ENCODE results near the gene VSTM1. TPM values are rescaled to one million over a fixed set of nuclear protein-coding genes. Genes with fewer than 3 reads are reported as not detected.

VSTM1 gene
- total RNA-seq, 6 donors from 2014 or later = 1.2 to 3.0 (median 1.7) TPM; not detected in 3

DNA sequence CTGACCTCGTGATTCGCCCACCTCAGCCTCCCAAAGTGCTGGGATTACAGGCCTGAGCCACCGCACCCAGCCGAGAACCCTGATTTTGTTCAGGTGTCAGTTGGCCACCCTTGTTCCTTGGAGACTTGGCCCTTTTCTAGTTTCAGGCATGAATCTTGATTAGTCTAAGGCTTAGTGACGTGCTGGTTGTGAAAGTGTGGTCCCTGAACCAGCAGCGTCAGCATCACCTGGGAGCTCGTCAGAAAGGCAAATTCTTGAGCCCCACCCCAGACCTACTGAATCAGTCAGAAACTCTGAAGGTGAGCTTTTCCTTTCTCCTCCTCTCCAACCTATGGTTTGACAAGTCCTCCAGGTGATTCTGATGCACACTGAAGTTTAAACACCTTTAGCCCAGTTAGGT, 37.0 kb downstream of the VSTM1 start:
- TF ChIP-seq, protein P1, sequence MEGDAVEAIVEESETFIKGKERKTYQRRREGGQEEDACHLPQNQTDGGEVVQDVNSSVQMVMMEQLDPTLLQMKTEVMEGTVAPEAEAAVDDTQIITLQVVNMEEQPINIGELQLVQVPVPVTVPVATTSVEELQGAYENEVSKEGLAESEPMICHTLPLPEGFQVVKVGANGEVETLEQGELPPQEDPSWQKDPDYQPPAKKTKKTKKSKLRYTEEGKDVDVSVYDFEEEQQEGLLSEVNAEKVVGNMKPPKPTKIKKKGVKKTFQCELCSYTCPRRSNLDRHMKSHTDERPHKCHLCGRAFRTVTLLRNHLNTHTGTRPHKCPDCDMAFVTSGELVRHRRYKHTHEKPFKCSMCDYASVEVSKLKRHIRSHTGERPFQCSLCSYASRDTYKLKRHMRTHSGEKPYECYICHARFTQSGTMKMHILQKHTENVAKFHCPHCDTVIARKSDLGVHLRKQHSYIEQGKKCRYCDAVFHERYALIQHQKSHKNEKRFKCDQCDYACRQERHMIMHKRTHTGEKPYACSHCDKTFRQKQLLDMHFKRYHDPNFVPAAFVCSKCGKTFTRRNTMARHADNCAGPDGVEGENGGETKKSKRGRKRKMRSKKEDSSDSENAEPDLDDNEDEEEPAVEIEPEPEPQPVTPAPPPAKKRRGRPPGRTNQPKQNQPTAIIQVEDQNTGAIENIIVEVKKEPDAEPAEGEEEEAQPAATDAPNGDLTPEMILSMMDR (IDR thresholded peaks at IDR 0.05) = no peak
- no peak for TF ChIP-seq POLR2AphosphoS5 (IDR thresholded peaks at IDR 0.05)
- TF ChIP-seq POLR2A (IDR thresholded peaks at IDR 0.05) = no peak
- TF ChIP-seq EP300 (IDR thresholded peaks at IDR 0.05) = no peak
- H3K4me1 ChIP-seq = peaks cover 0 to 13% (median 9%) of the 10 kb centered on the region in 4 donors
- H3K27me3 ChIP-seq = no peaks in the 10 kb centered on the region
- DNase-seq (no peak), ATAC-seq (ENCODE audit: low FRiP score in 2 of 2) (no peak)
- no peak overlapping the region for H3K4me3 ChIP-seq
- no peaks in the 10 kb centered on the region for H3K9me3 ChIP-seq
- no peak overlapping the region for H3K27ac ChIP-seq
- WGBS, 2 donors = 73 to 74% methylated on average over 7 of the region's 7 CpGs
- no peaks in the 10 kb centered on the region for H3K36me3 ChIP-seq

GRCh38 chr19:54024660-54025059, 39.0 kb downstream of the VSTM1 start:
- WGBS, 2 donors = 78 to 80% methylated on average over 8 to 9 of the region's 9 CpGs
- H3K4me3 ChIP-seq = no peak overlapping the region
- H3K36me3 ChIP-seq = no peaks in the 10 kb centered on the region
- no peak for DNase-seq
- H3K4me1 ChIP-seq = peaks cover 0 to 23% (median 13%) of the 10 kb centered on the region in 4 donors
- no peaks in the 10 kb centered on the region for H3K27me3 ChIP-seq
- no peak for ATAC-seq (ENCODE audit: low FRiP score in 2 of 2)
- no peaks in the 10 kb centered on the region for H3K9me3 ChIP-seq
- no peak overlapping the region for H3K27ac ChIP-seq
- TF ChIP-seq POLR2AphosphoS5 (IDR thresholded peaks at IDR 0.05) (no peak), POLR2A (IDR thresholded peaks at IDR 0.05) (no peak), EP300 (IDR thresholded peaks at IDR 0.05) (no peak)
- TF ChIP-seq, protein P1 (IDR thresholded peaks at IDR 0.05) = no peak

DNA sequence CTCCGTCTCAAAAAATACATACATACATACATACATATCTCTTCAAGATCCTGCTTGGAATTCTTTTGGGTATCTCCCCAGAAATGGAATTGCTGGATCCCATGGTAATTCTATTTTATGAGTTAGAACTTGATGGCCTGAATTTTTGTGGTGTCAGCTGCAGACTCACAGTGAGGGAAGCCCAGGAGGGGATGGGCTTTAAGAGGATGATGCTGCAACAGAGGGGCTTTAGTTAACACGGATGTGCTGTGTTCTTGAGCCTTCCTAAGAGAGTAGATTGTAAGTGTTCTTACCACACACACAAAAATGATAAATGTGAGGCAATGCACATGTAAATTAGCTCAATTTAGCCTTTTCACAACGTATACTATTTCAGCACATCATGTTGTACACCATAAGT, 40.5 kb downstream of the VSTM1 start:
- TF ChIP-seq POLR2A (IDR thresholded peaks at IDR 0.05) = no peak
- TF ChIP-seq POLR2AphosphoS5 (IDR thresholded peaks at IDR 0.05) = no peak
- TF ChIP-seq EP300 (IDR thresholded peaks at IDR 0.05) = no peak
- TF ChIP-seq, protein P1 (IDR thresholded peaks at IDR 0.05) = no peak
- 46 to 48% methylated on average over 3 of the region's 3 CpGs for WGBS, 2 donors
- Histone ChIP-seq H3K36me3 (no peaks in the 10 kb centered on the region), H3K27me3 (no peaks in the 10 kb centered on the region), H3K4me3 (no peak overlapping the region), H3K27ac (no peak overlapping the region), H3K9me3 (no peaks in the 10 kb centered on the region), H3K4me1 (peaks cover 0 to 29% (median 14%) of the 10 kb centered on the region in 4 donors)
- ATAC-seq (ENCODE audit: low FRiP score in 2 of 2) (no peak), DNase-seq (no peak)

DNA sequence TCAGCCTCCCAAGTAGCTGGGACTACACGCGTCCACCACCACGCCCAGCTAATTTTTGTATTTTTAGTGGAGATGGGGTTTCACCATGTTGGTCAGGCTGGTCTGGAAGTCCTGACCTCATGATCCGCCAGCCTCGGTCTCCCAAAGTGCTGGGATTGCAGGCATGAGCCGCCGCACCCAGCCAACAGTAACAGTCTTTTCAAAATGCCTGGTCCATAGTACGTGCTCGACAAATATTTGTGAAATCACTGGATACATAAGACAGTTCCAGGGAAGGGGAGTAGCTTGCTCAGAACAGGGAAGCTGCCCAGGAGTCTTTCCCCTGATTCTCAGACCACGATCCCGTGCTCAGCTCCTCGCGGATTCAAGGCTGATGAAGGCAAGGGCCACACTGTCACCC, 41.8 kb downstream of the VSTM1 start:
- H3K27ac ChIP-seq = no peak overlapping the region
- 82 to 84% methylated on average over 13 of the region's 13 CpGs for WGBS, 2 donors
- no peaks in the 10 kb centered on the region for H3K36me3 ChIP-seq
- no peak overlapping the region for H3K4me3 ChIP-seq
- no peaks in the 10 kb centered on the region for H3K9me3 ChIP-seq
- TF ChIP-seq, protein P1 (IDR thresholded peaks at IDR 0.05) = no peak
- TF ChIP-seq POLR2AphosphoS5 (IDR thresholded peaks at IDR 0.05) (no peak), POLR2A (IDR thresholded peaks at IDR 0.05) (no peak), EP300 (IDR thresholded peaks at IDR 0.05) (no peak)
- H3K4me1 ChIP-seq = peaks cover 0 to 29% (median 14%) of the 10 kb centered on the region in 4 donors
- no peak for DNase-seq
- ATAC-seq (ENCODE audit: low FRiP score in 2 of 2) = no peak
- H3K27me3 ChIP-seq = no peaks in the 10 kb centered on the region

- no peaks in the 10 kb centered on the region for H3K9me3 ChIP-seq
- ATAC-seq (ENCODE audit: low FRiP score in 2 of 2) = no peak
Measured at GRCh38 chr19:54021363-54021762, 42.3 kb downstream of the VSTM1 start.

More at GRCh38 chr19:54021363-54021762, 42.3 kb downstream of the VSTM1 start:
- no peaks in the 10 kb centered on the region for H3K27me3 ChIP-seq
- TF ChIP-seq, protein P1 (IDR thresholded peaks at IDR 0.05) = no peak
- no peak for TF ChIP-seq EP300 (IDR thresholded peaks at IDR 0.05)
- no peak for TF ChIP-seq POLR2AphosphoS5 (IDR thresholded peaks at IDR 0.05)
- TF ChIP-seq POLR2A (IDR thresholded peaks at IDR 0.05) = no peak
- WGBS, 2 donors = 78 to 88% methylated on average over 4 to 8 of the region's 8 CpGs
- peaks cover 0 to 29% (median 14%) of the 10 kb centered on the region in 4 donors for H3K4me1 ChIP-seq
- H3K4me3 ChIP-seq = no peak overlapping the region
- H3K36me3 ChIP-seq = no peaks in the 10 kb centered on the region
- DNase-seq = no peak
- H3K27ac ChIP-seq = no peak overlapping the region

Measured in upper lobe of left lung (tissue), 6 donors.